Body of pancreas (tissue), 4 donors: ENCODE measurements around the gene ERG. TPM values are rescaled to one million over a fixed set of nuclear protein-coding genes. Genes with fewer than 3 reads are reported as not detected.

Experiments used
- ATAC-seq: fragments of 150-250 bp; one replicate; pipeline ENCODE4 v1.9.1; 2016
- DNase-seq, 4 donors: peaks; one replicate each; pipeline ENCODE4 v3.0.0-alpha.2; 2019
- H3K27ac ChIP-seq, 4 donors: fragments of 200-600 bp; sonication (generic); 1 replicate in 3 of 4; 2 replicates in 1 of 4; pipeline versions ENCODE4 v1.5.1 to v1.6.1; 2016 to 2019; ENCODE audit warnings: mild to moderate bottlenecking in 1 of 4, mixed read lengths in 1 of 4, moderate library complexity in 1 of 4
- H3K27me3 ChIP-seq, 2 donors: fragments of 200-600 bp; sonication (generic); one replicate each; pipeline ENCODE4 v1.6.0; 2016; ENCODE audit warnings: mild to moderate bottlenecking in 1 of 2
- H3K36me3 ChIP-seq, 2 donors: fragments of 200-600 bp; sonication (generic); replicated peaks in 1 of 2; 2 replicates each; pipeline ENCODE4 v1.5.1; 2016; ENCODE audit warnings: low read depth in 2 of 2; ENCODE audit not compliant: insufficient read depth in 1 of 2
- H3K4me1 ChIP-seq: fragments of 200-600 bp; sonication (generic); one replicate; pipeline ENCODE4 v1.6.0; 2016
- H3K4me3 ChIP-seq, 2 donors: fragments of 200-600 bp; sonication (generic); 1 replicate in 1 of 2; 2 replicates in 1 of 2; pipeline ENCODE4 v1.5.1; 2016 to 2019
- H3K9me3 ChIP-seq, 3 donors: fragments of 200-600 bp; sonication (generic); 1 replicate in 2 of 3; 2 replicates in 1 of 3; pipeline ENCODE4 v1.5.1; 2016
- CTCF ChIP-seq, 7 experiments: fragments of 450-650 bp in 4 of 7; fragments of 200-600 bp in 3 of 7; sonication (generic) in 3 of 7; IDR thresholded peaks; one replicate each; pipeline ENCODE4 v1.5.1; 2016 to 2019; ENCODE audit warnings: antibody characterized with exemption in 7 of 7
- POLR2A ChIP-seq, 3 donors: fragments of 450-650 bp; IDR thresholded peaks; one replicate each; pipeline ENCODE4 v1.6.1; 2016; ENCODE audit warnings: antibody characterized with exemption in 3 of 3, mild to moderate bottlenecking in 2 of 3
- WGBS, 2 donors: methylation state at CpG; one replicate each; pipeline ENCODE4 v1.1.5; 2017; 5-methylcytosine and 5-hydroxymethylcytosine counted together
- intact Hi-C: fragments of 100-400 bp; cut with DNase I; formaldehyde crosslinking; loops from one replicate; pipeline ENCODE4 v1.15.1; 2023
- total RNA-seq, 2 donors: library from RNA; depleted of rRNA; stranded (reverse); fragments of >200 nt; gene quantifications; one replicate each; pipeline ENCODE4 v1.1.0, GENCODE V29; 2016

ERG gene
- total RNA-seq, 2 donors from 2014 or later = 4.2 to 7.3 TPM

GRCh38 chr21:38495696-38496095 is 2.6 kb downstream of the ERG start:
- 39 to 55% methylated on average over 2 of the region's 2 CpGs for WGBS, 2 donors
- ATAC-seq (no peak), DNase-seq (no peak)
- no peaks in the 10 kb centered on the region for H3K27me3 ChIP-seq
- no peaks in the 10 kb centered on the region for H3K9me3 ChIP-seq
- no peaks in the 10 kb centered on the region for H3K4me1 ChIP-seq
- H3K4me3 ChIP-seq = no peak overlapping the region
- TF ChIP-seq CTCF (IDR thresholded peaks at IDR 0.05) (no peak), POLR2A (IDR thresholded peaks at IDR 0.05) (no peak)
- intact Hi-C loops = no loop called here
- H3K27ac ChIP-seq = no peak overlapping the region
- H3K36me3 ChIP-seq = no peaks in the 10 kb centered on the region

- no peak for TF ChIP-seq POLR2A (IDR thresholded peaks at IDR 0.05)
- no peak for TF ChIP-seq CTCF (IDR thresholded peaks at IDR 0.05)
- Histone ChIP-seq H3K9me3 (no peaks in the 10 kb centered on the region), H3K36me3 (no peaks in the 10 kb centered on the region), H3K27ac (no peak overlapping the region), H3K27me3 (no peaks in the 10 kb centered on the region), H3K4me3 (no peak overlapping the region), H3K4me1 (no peaks in the 10 kb centered on the region)
- DNase-seq (no peak), ATAC-seq (no peak)
- WGBS, 2 donors = 31 to 40% methylated on average over 5 of the region's 5 CpGs
- intact Hi-C loops = no loop called here
These were observed 3.0 kb downstream of the ERG start for GRCh38 chr21:38495242-38495641.

GRCh38 chr21:38494703-38495102 is 3.6 kb downstream of the ERG start:
- DNase-seq = no peak
- Histone ChIP-seq H3K36me3 (no peaks in the 10 kb centered on the region), H3K9me3 (no peaks in the 10 kb centered on the region), H3K4me3 (no peak overlapping the region), H3K4me1 (no peaks in the 10 kb centered on the region), H3K27ac (no peak overlapping the region), H3K27me3 (no peaks in the 10 kb centered on the region)
- ATAC-seq = no peak
- intact Hi-C loops = no loop called here
- no peak for TF ChIP-seq CTCF (IDR thresholded peaks at IDR 0.05)
- no peak for TF ChIP-seq POLR2A (IDR thresholded peaks at IDR 0.05)
- WGBS, 2 donors = 31 to 44% methylated on average over 6 of the region's 6 CpGs

GRCh38 chr21:38494251-38494642 is 4.0 kb downstream of the ERG start:
- DNase-seq = no peak

More at GRCh38 chr21:38494251-38494642, 4.0 kb downstream of the ERG start:
- WGBS, 2 donors = 42 to 43% methylated on average over 4 of the region's 4 CpGs
- no peaks in the 10 kb centered on the region for H3K4me1 ChIP-seq
- no peak overlapping the region for H3K4me3 ChIP-seq
- H3K27me3 ChIP-seq = no peaks in the 10 kb centered on the region
- H3K9me3 ChIP-seq = no peaks in the 10 kb centered on the region
- TF ChIP-seq POLR2A (IDR thresholded peaks at IDR 0.05) = no peak
- no peak for TF ChIP-seq CTCF (IDR thresholded peaks at IDR 0.05)
- no peak overlapping the region for H3K27ac ChIP-seq
- ATAC-seq = no peak
- intact Hi-C loops = no loop called here
- no peaks in the 10 kb centered on the region for H3K36me3 ChIP-seq
